Breast epithelium (tissue), 3 donors: ENCODE data around the gene NUMA1.

Experiments
- CTCF ChIP-seq, 3 donors: fragments of 450-650 bp; IDR thresholded peaks; one replicate each; pipeline ENCODE4 v1.5.1; 2016 to 2017; ENCODE audit warnings: antibody characterized with exemption in 3 of 3, mild to moderate bottlenecking in 3 of 3, moderate library complexity in 3 of 3
- POLR2A ChIP-seq: fragments of 450-650 bp; IDR thresholded peaks from one replicate; pipeline ENCODE4 v1.6.1; 2016; ENCODE audit warnings: antibody characterized with exemption, mild to moderate bottlenecking, moderate library complexity

- TF ChIP-seq CTCF (IDR thresholded peaks at IDR 0.05) (no peak), POLR2A (no peak)
These were observed 78.3 kb downstream of the NUMA1 start for GRCh38 chr11:72001834-72002591.
